Karpas-422 (cell line): ENCODE results near the gene EBF4. TPM values are rescaled to one million over a fixed set of nuclear protein-coding genes. Genes with fewer than 3 reads are reported as not detected.

Source experiments
- small RNA-seq: library from RNA; depleted of rRNA; stranded (forward); fragments of <200 nt; gene quantifications from one replicate; pipeline ENCODE3, GENCODE V24; 2014
- total RNA-seq: library from RNA; depleted of rRNA; stranded (reverse); fragments of >200 nt; shearing (Covaris generic); gene quantifications from 2 replicates; pipeline ENCODE4 v1.2.3, GENCODE V29; 2014; ENCODE audit warnings: low replicate concordance; rRNA removed

The EBF4 gene
- total RNA-seq, 1 experiment from 2014 or later, result 6.5 TPM

Small RNA genes lying within 50 kb of the gene (small RNA-seq; reads per million reads assigned to genes)
- gene SNORA51 (not detected), gene SNORD110 (not detected), gene SNORD56 (not detected), gene SNORD57 (not detected), gene SNORD86 (not detected)

Other genes with a start within 250 kb of the EBF4 start
- 327 and 438 TPM in 2 replicates for gene SNRPB, start 222.0 kb upstream of the EBF4 start, total RNA-seq
- gene ZNF343, start 183.9 kb upstream of the EBF4 start, total RNA-seq, result 9.1 and 13.5 TPM in 2 replicates
- not detected in 2 replicates for gene TMC2, start 156.2 kb upstream of the EBF4 start, total RNA-seq
- gene NOP56, start 40.1 kb upstream of the EBF4 start, total RNA-seq, result 192 and 300 TPM in 2 replicates
- 83.7 and 129 TPM in 2 replicates for gene IDH3B, start 28.6 kb upstream of the EBF4 start, total RNA-seq
- not detected in 2 replicates for gene CPXM1, start 107.8 kb downstream of the EBF4 start, total RNA-seq
- not detected in 2 replicates for gene C20orf141, start 122.2 kb downstream of the EBF4 start, total RNA-seq
- gene TMEM239, start 123.6 kb downstream of the EBF4 start, total RNA-seq, result not detected in 2 replicates
- gene PCED1A, start 147.9 kb downstream of the EBF4 start, total RNA-seq, result 19.0 and 20.3 TPM in 2 replicates
- gene VPS16, start 148.0 kb downstream of the EBF4 start, total RNA-seq, result 24.7 and 38.2 TPM in 2 replicates
- 45.2 and 58.4 TPM in 2 replicates for gene PTPRA, start 180.7 kb downstream of the EBF4 start, total RNA-seq